Measurements from ENCODE around the gene ZNF503.

The ZNF503 gene

GRCh38 chr10:75404815-75405597 is 3.4 kb upstream of the ZNF503 start:
- DNase-seq (ENCODE audit: low read depth): no peak
- no peak for TF ChIP-seq CTCF (IDR thresholded peaks at IDR 0.05; ENCODE audit: control insufficient read depth, insufficient read depth, low read depth, low read length, missing control alignments)
- no peak overlapping the region for H3K4me3 ChIP-seq (ENCODE audit: control insufficient read depth, low read depth, low read length)

DNA sequence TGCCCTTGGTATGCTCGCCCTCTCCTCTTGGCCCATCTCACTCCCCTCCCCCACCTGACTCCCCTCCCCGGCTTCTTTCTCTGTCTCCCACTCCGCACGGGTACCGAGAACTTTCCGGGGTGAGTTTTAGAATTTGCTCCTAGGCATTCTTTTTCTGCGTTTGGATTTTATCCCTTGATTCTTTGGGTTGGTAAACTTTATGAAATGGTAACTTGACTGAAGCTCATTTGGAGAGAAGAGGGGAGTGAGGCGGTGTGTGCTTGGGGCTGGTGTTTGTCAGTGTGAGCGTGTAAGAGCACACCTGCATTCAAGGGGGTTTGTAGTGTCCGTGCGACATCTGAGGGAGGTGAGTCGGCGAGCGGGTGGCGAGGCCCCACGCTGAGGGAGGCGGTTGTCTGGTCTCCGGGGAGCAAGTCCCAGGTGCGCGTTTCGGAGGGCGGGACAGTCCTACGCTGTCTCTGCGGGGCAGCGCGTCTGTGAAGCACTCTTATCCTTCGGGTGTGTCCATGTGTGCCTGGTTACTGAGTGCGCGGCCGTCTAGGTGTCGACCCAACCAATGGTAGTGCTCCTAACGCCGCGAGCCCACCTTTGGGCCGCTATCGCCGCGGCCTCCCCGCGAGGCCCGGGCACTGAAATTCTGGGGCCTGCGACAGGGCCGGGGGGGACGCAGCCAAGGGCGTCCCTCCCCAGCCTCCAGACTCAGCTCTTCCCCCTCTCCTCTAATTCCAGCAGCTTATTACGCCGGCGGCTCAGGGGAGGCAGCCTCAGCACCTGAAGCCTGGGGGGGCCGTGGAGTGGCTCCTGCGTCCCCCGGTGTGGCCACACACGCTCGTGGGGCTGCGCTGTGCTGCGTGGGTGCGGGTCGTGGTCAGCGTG is 2.6 kb upstream of the ZNF503 start:
- DNase-seq (ENCODE audit: low read depth): no peak
- peak overlapping the region; percentile 90 for H3K4me3 ChIP-seq (ENCODE audit: control insufficient read depth, low read depth, low read length)
- TF ChIP-seq CTCF (IDR thresholded peaks at IDR 0.05; ENCODE audit: control insufficient read depth, insufficient read depth, low read depth, low read length, missing control alignments): no peak

GRCh38 chr10:75403144-75403938 is 1.8 kb upstream of the ZNF503 start:
- H3K4me3 ChIP-seq (ENCODE audit: control insufficient read depth, low read depth, low read length): peak overlapping the region; percentile 90
- no peak for DNase-seq (ENCODE audit: low read depth)
- no peak for TF ChIP-seq CTCF (IDR thresholded peaks at IDR 0.05; ENCODE audit: control insufficient read depth, insufficient read depth, low read depth, low read length, missing control alignments)

DNA sequence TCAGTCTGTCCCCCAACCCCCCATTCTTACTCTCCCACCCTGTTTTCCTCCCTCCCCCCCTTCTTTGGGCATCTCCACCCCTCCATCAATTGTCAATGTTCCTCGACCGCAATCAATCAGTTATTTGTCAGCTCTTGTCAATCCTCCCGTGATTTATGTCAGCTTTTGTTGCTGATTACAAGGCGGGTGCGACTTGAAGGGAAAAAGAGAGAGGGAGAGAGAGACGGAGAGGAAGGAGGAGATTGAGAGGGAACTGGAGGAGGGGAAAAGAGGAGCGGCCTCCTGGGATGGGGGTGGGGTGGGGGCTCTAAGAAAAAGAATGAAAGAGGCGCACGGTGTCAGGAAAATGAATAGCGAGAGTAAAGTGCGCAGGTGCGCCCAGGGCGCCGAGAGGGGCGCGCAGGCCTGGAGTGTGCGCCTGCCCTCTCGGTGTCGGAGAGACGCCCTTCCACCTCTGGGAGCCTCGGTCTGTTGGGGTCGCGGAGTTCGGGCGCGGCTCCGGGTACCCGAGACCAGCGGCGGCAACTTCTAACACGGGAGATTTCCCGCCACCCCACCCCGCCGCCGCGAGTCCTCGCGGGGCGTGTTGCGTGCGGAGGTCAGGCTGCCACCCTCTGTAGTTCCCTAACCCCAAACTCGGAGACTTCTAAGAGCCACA is 1.1 kb upstream of the ZNF503 start:
- TF ChIP-seq CTCF (IDR thresholded peaks at IDR 0.05; ENCODE audit: control insufficient read depth, insufficient read depth, low read depth, low read length, missing control alignments): no peak
- no peak for DNase-seq (ENCODE audit: low read depth)
- H3K4me3 ChIP-seq (ENCODE audit: control insufficient read depth, low read depth, low read length): peak overlapping the region; percentile 90

- TF ChIP-seq CTCF (IDR thresholded peaks at IDR 0.05; ENCODE audit: control insufficient read depth, insufficient read depth, low read depth, low read length, missing control alignments): no peak
- DNase-seq (ENCODE audit: low read depth): no peak
- H3K4me3 ChIP-seq (ENCODE audit: control insufficient read depth, low read depth, low read length): peak overlapping the region; percentile 90
These were observed 594 bp downstream of the ZNF503 start for GRCh38 chr10:75400771-75401568.

Data from AG09309 (cell line).